Activated CD4-positive, alpha-beta T cell treated with anti-CD3 and anti-CD28 coated beads, Interleukin-2, amount 10 ng/mL, durations not matched to agents 24 days and 14 days (primary cell): ENCODE data around the gene TMEM106B. TPM values are rescaled to one million over a fixed set of nuclear protein-coding genes. Genes with fewer than 3 reads are reported as not detected.
"Not testable (repeated sequence)": the region's sequence is repeated elsewhere in the genome, so short reads cannot be mapped to it uniquely, and the experiment has no call there.

ENCODE experiments used
- DNase-seq: peaks from one replicate; pipeline ENCODE4 v3.0.0; 2022
- H3K27ac Mint-ChIP-seq: one replicate; pipeline ENCODE4 v1.8.0; 2022; ENCODE audit warnings: mild to moderate bottlenecking, mixed read lengths
- H3K27me3 Mint-ChIP-seq: one replicate; pipeline ENCODE4 v1.8.0; 2022; ENCODE audit warnings: mixed read lengths
- H3K36me3 Mint-ChIP-seq: one replicate; pipeline ENCODE4 v1.8.0; 2022; ENCODE audit warnings: low read depth, mild to moderate bottlenecking, mixed read lengths
- H3K4me1 Mint-ChIP-seq: one replicate; pipeline ENCODE4 v1.8.0; 2021; ENCODE audit warnings: mixed read lengths
- H3K4me3 Mint-ChIP-seq: one replicate; pipeline ENCODE4 v1.8.0; 2022; ENCODE audit warnings: mild to moderate bottlenecking, moderate library complexity, mixed read lengths
- H3K9me3 Mint-ChIP-seq: one replicate; pipeline ENCODE4 v1.8.0; 2021; ENCODE audit warnings: mixed read lengths
- intact Hi-C: fragments of 100-400 bp; cut with micrococcal nuclease; formaldehyde crosslinking; loops from one replicate; pipeline ENCODE4 v1.15.1; 2023
- total RNA-seq: library from RNA; stranded (reverse); gene quantifications from 2 replicates; pipeline ENCODE4 v1.2.3, GENCODE V29; 2022

The TMEM106B gene
- total RNA-seq, 1 donor from 2014 or later: 25.5 TPM

- Mint-ChIP-seq H3K27me3 (peaks cover 28% of the 10 kb centered on the region), H3K36me3 (peaks cover 18% of the 10 kb centered on the region), H3K9me3 (peaks cover 5% of the 10 kb centered on the region), H3K27ac (peak overlapping the region; percentile 91), H3K4me3 (peak overlapping the region; percentile 94), H3K4me1 (peaks cover 35% of the 10 kb centered on the region)
- intact Hi-C loops: loop anchor here (1.0 to 10.0 kb wide), 5 partner anchors 46 to 474 kb away; partner anchors contain the start of gene VWDE
- peak; percentile 61 for DNase-seq
Measured at GRCh38 chr7:12211711-12212485, 804 bp downstream of the TMEM106B start.

- intact Hi-C loops: loop anchor here (10.0 kb wide), 1 partner anchor 267 kb away; no protein-coding TSS in a partner anchor
- H3K27ac Mint-ChIP-seq: no peak overlapping the region
- DNase-seq: no peak
- no peaks in the 10 kb centered on the region for H3K27me3 Mint-ChIP-seq
- H3K4me1 Mint-ChIP-seq: peaks cover 32% of the 10 kb centered on the region
- no peak overlapping the region for H3K4me3 Mint-ChIP-seq
- peaks cover 56% of the 10 kb centered on the region for H3K36me3 Mint-ChIP-seq
- H3K9me3 Mint-ChIP-seq: peaks cover 9% of the 10 kb centered on the region
Measured at GRCh38 chr7:12217311-12217710, 6.2 kb downstream of the TMEM106B start.

- H3K9me3 Mint-ChIP-seq: peaks cover 9% of the 10 kb centered on the region
- no peak for DNase-seq
- intact Hi-C loops: no loop called here
- H3K27ac Mint-ChIP-seq: no peak overlapping the region
- no peaks in the 10 kb centered on the region for H3K27me3 Mint-ChIP-seq
- H3K4me1 Mint-ChIP-seq: peaks cover 38% of the 10 kb centered on the region
- H3K36me3 Mint-ChIP-seq: peaks cover 70% of the 10 kb centered on the region
- H3K4me3 Mint-ChIP-seq: no peak overlapping the region
Measured at GRCh38 chr7:12220389-12221046, 9.4 kb downstream of the TMEM106B start.

GRCh38 chr7:12221414-12221813 lies 10.3 kb downstream of the TMEM106B start:
- peaks cover 43% of the 10 kb centered on the region for H3K4me1 Mint-ChIP-seq
- H3K9me3 Mint-ChIP-seq: peaks cover 9% of the 10 kb centered on the region

GRCh38 chr7:12222889-12223579 lies 11.9 kb downstream of the TMEM106B start:
- Mint-ChIP-seq H3K27ac (peak overlapping the region; percentile 45), H3K4me3 (peak overlapping the region; percentile 55), H3K9me3 (peaks cover 3% of the 10 kb centered on the region), H3K4me1 (peaks cover 34% of the 10 kb centered on the region), H3K27me3 (no peaks in the 10 kb centered on the region), H3K36me3 (peaks cover 62% of the 10 kb centered on the region)
- DNase-seq: no peak
- intact Hi-C loops: loop anchor here (1.0 kb wide), 1 partner anchor 35 kb away; no protein-coding TSS in a partner anchor

More at GRCh38 chr7:12221414-12221813, 10.3 kb downstream of the TMEM106B start:
- no peaks in the 10 kb centered on the region for H3K27me3 Mint-ChIP-seq
- no peak overlapping the region for H3K4me3 Mint-ChIP-seq
- peaks cover 76% of the 10 kb centered on the region for H3K36me3 Mint-ChIP-seq
- no peak for DNase-seq
- H3K27ac Mint-ChIP-seq: no peak overlapping the region
- intact Hi-C loops: no loop called here

GRCh38 chr7:12225017-12225416 lies 13.9 kb downstream of the TMEM106B start:
- Mint-ChIP-seq H3K4me1 (peaks cover 34% of the 10 kb centered on the region), H3K36me3 (peaks cover 52% of the 10 kb centered on the region)
- H3K4me3 Mint-ChIP-seq, intact Hi-C loops, H3K27ac Mint-ChIP-seq, H3K9me3 Mint-ChIP-seq, H3K27me3 Mint-ChIP-seq, DNase-seq: not testable (repeated sequence)

- H3K36me3 Mint-ChIP-seq: peaks cover 44% of the 10 kb centered on the region
- intact Hi-C loops: no loop called here
- H3K27me3 Mint-ChIP-seq: no peaks in the 10 kb centered on the region
Measured at GRCh38 chr7:12226756-12227155, 15.7 kb downstream of the TMEM106B start.

GRCh38 chr7:12228024-12228423 lies 16.9 kb downstream of the TMEM106B start:
- Mint-ChIP-seq H3K4me3 (no peak overlapping the region), H3K9me3 (no peaks in the 10 kb centered on the region), H3K4me1 (peaks cover 18% of the 10 kb centered on the region), H3K27me3 (no peaks in the 10 kb centered on the region), H3K36me3 (peaks cover 44% of the 10 kb centered on the region), H3K27ac (no peak overlapping the region)
- intact Hi-C loops: no loop called here
- DNase-seq: no peak

More at GRCh38 chr7:12226756-12227155, 15.7 kb downstream of the TMEM106B start:
- peaks cover 27% of the 10 kb centered on the region for H3K4me1 Mint-ChIP-seq
- no peak overlapping the region for H3K27ac Mint-ChIP-seq
- H3K4me3 Mint-ChIP-seq: no peak overlapping the region
- DNase-seq: no peak
- no peaks in the 10 kb centered on the region for H3K9me3 Mint-ChIP-seq

- intact Hi-C loops: no loop called here
- Mint-ChIP-seq H3K9me3 (no peaks in the 10 kb centered on the region), H3K27ac (no peak overlapping the region), H3K4me1 (peaks cover 12% of the 10 kb centered on the region), H3K4me3 (no peak overlapping the region), H3K27me3 (no peaks in the 10 kb centered on the region), H3K36me3 (peaks cover 47% of the 10 kb centered on the region)
- no peak for DNase-seq
Measured at GRCh38 chr7:12229046-12229445, 18.0 kb downstream of the TMEM106B start.

GRCh38 chr7:12231097-12231496 lies 20.0 kb downstream of the TMEM106B start:
- no peak overlapping the region for H3K27ac Mint-ChIP-seq
- peaks cover 4% of the 10 kb centered on the region for H3K4me1 Mint-ChIP-seq
- intact Hi-C loops: no loop called here
- H3K36me3 Mint-ChIP-seq: peaks cover 34% of the 10 kb centered on the region
- no peaks in the 10 kb centered on the region for H3K27me3 Mint-ChIP-seq
- DNase-seq: no peak
- no peaks in the 10 kb centered on the region for H3K9me3 Mint-ChIP-seq
- no peak overlapping the region for H3K4me3 Mint-ChIP-seq

- Mint-ChIP-seq H3K27ac (no peak overlapping the region), H3K4me3 (no peak overlapping the region), H3K9me3 (no peaks in the 10 kb centered on the region), H3K27me3 (no peaks in the 10 kb centered on the region), H3K4me1 (no peaks in the 10 kb centered on the region), H3K36me3 (peaks cover 38% of the 10 kb centered on the region)
- DNase-seq: no peak
- intact Hi-C loops: no loop called here
Measured at GRCh38 chr7:12233175-12233574, 22.1 kb downstream of the TMEM106B start.

- Mint-ChIP-seq H3K9me3 (peaks cover 4% of the 10 kb centered on the region), H3K27me3 (no peaks in the 10 kb centered on the region), H3K4me1 (no peaks in the 10 kb centered on the region), H3K4me3 (no peak overlapping the region), H3K27ac (no peak overlapping the region), H3K36me3 (peaks cover 44% of the 10 kb centered on the region)
- intact Hi-C loops: no loop called here
- no peak for DNase-seq
Measured at GRCh38 chr7:12234334-12234865, 23.3 kb downstream of the TMEM106B start.

GRCh38 chr7:12235970-12236369 lies 24.9 kb downstream of the TMEM106B start:
- peaks cover 4% of the 10 kb centered on the region for H3K9me3 Mint-ChIP-seq
- no peak for DNase-seq
- intact Hi-C loops: no loop called here
- H3K4me3 Mint-ChIP-seq: no peak overlapping the region
- no peak overlapping the region for H3K27ac Mint-ChIP-seq
- H3K4me1 Mint-ChIP-seq: peaks cover 2% of the 10 kb centered on the region
- no peaks in the 10 kb centered on the region for H3K27me3 Mint-ChIP-seq
- peaks cover 38% of the 10 kb centered on the region for H3K36me3 Mint-ChIP-seq
